ENCODE results near the gene WDR55.
A peak's percentile ranks its signal among the peaks of the same experiment; 100 is the strongest.

The WDR55 gene

DNA sequence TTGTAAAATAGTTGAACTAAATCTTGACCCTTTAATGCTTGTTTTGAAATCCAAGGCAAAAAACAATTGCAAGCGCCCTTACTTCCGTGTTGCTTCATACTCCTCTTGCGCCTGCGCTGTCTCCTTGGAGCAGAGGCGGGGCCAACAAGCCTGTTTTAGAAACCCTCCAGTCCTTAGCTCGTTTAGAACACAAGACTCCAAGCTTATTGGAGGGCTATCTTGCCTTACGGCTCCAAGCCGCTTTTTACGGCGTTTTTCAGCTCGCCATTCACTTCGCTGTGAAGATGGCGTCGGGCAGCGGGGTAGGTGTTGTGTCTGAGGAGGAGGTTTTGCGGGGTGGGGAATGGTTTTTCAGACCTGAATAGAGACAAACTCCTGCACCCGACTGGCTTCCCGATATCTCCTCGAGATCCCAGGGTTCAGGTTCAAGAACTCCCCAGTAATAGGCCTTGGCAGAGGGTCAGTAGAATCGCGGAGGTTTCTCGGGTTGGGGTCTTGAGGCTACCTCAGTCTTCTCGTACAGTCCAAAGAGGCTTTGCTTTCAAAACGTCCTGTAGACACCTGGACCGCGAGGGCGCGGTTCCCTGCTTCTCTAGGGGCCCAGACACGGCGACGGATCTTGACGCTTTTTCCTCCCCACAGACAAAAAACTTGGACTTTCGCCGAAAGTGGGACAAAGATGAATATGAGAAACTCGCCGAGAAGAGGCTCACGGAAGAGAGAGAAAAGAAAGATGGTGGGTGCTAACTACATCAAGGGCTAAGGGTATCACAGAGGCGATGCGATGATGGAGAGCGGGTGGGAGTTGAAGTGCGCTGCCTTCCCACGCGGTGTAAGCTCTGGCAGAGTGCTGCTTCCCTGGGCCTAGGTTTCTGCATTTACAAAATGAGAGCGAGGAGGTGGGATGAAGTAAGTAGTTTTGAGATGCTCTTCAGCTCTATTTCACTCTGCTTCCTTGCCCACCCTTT, 35.8 kb downstream of the WDR55 start, which contains the start of gene ZMAT2:
ZMAT2 (plus strand) TSS at position 271 of the 968 bp plus-strand sequence; CDS start at position 285, 14 bp downstream.
- 0 out of 2 replicates have a peak, but pooled peaks have one; percentile 17 for TF ChIP-seq TCF12 (IDR thresholded peaks at IDR 0.05; ENCODE audit: low read depth)
- TF ChIP-seq TAF1 (IDR thresholded peaks at IDR 0.05; ENCODE audit: low read depth), result peak; percentile 96
- peak; percentile 34; the same call in 1 of the 2 replicates for TF ChIP-seq EGR1 (IDR thresholded peaks at IDR 0.05)
- TF ChIP-seq, protein P1, sequence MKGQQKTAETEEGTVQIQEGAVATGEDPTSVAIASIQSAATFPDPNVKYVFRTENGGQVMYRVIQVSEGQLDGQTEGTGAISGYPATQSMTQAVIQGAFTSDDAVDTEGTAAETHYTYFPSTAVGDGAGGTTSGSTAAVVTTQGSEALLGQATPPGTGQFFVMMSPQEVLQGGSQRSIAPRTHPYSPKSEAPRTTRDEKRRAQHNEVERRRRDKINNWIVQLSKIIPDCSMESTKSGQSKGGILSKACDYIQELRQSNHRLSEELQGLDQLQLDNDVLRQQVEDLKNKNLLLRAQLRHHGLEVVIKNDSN (IDR thresholded peaks at IDR 0.05), result no peak
- TF ChIP-seq CEBPB (IDR thresholded peaks at IDR 0.05), result peak; percentile 72; the same call in 1 of the 2 replicates
- no peak for TF ChIP-seq EP300 (IDR thresholded peaks at IDR 0.05; ENCODE audit: borderline replicate concordance)
- peak; percentile 98 for TF ChIP-seq YY1 (IDR thresholded peaks at IDR 0.05; ENCODE audit: low read depth)
- peak; percentile 77; the same call in 1 of the 2 replicates for TF ChIP-seq FOXM1 (IDR thresholded peaks at IDR 0.05; ENCODE audit: borderline replicate concordance, low read depth)
- TF ChIP-seq, protein P2, sequence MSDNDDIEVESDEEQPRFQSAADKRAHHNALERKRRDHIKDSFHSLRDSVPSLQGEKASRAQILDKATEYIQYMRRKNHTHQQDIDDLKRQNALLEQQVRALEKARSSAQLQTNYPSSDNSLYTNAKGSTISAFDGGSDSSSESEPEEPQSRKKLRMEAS (IDR thresholded peaks at IDR 0.05), result no peak
- TF ChIP-seq NFIC (IDR thresholded peaks at IDR 0.05), result 0 out of 2 replicates have a peak, but pooled peaks have one; percentile 14
- TF ChIP-seq REST (IDR thresholded peaks at IDR 0.05; ENCODE audit: low read depth), result no peak; the same call in 1 of the 2 replicates
- no peak for TF ChIP-seq RAD21 (IDR thresholded peaks at IDR 0.05; ENCODE audit: low read depth)
- peak; percentile 16; the same call in 1 of the 2 replicates for TF ChIP-seq TEAD4 (IDR thresholded peaks at IDR 0.05)
- peak; percentile 71 for TF ChIP-seq CREB1 (IDR thresholded peaks at IDR 0.05; ENCODE audit: low read depth)
- no peak for TF ChIP-seq ZBTB7A (IDR thresholded peaks at IDR 0.05; ENCODE audit: low read depth)

DNA sequence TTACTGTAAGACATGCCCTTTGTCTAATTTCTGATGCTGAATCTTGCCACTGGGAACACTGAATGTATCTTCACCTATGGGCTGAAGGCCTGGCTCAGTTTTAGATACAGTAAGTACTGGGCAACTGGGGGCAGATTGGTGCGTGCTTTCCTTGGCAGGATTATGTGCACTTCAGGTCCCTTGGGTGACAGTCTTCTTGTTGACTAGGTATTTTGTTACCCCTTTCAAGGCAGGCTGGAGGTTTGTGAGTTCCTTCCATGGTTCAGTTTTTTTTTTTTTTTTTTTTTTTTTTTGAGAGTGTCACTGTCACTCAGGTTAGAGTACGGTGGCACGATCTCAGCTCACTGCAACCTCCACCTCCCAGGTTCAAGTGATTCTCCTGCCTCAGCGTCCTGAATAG, 43.1 kb downstream of the WDR55 start:
- no peak for TF ChIP-seq REST (IDR thresholded peaks at IDR 0.05; ENCODE audit: low read depth)

DNA sequence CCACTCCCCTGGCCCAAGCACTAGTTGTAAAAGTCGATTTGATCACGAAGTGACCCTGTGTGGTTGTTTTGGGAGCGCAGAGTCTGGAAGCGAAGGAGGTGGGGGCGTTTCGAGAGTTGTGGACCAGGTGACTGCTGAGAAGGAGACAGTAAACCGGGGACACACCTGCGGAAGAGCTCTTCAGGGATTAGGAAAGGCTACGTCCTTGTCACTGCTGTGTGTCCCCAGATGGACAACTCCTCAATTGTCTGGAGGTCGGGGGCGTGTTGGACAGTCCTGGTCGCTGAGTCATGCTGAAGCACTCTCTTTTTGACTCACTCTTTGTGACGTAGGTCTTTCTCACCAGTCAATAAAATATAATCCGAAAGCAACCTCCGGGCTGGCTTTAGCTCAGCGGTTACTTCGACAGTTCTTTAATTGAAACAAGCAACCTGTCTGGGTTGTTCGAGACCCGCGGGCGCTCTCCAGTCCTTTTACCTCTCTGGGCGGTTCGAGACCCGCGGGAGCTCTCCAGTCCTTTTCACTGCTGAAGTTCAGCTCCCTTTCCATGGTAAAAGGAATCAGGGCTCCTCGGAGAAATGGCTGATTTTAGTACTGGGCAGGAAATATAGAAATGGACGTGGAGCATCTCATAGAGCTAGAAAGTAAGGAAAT, 46.3 kb downstream of the WDR55 start:
- no peak for TF ChIP-seq TAF1 (IDR thresholded peaks at IDR 0.05; ENCODE audit: low read depth)
- TF ChIP-seq FOXM1 (IDR thresholded peaks at IDR 0.05; ENCODE audit: borderline replicate concordance, low read depth), result no peak
- TF ChIP-seq, protein P2 (IDR thresholded peaks at IDR 0.05), result no peak
- TF ChIP-seq REST (IDR thresholded peaks at IDR 0.05; ENCODE audit: low read depth), result peak; percentile 84
- peak; percentile 63; the same call in 1 of the 2 replicates for TF ChIP-seq CREB1 (IDR thresholded peaks at IDR 0.05; ENCODE audit: low read depth)
- TF ChIP-seq CEBPB (IDR thresholded peaks at IDR 0.05), result peak; percentile 32; the same call in 1 of the 2 replicates
- TF ChIP-seq YY1 (IDR thresholded peaks at IDR 0.05; ENCODE audit: low read depth), result 0 out of 2 replicates have a peak, but pooled peaks have one; percentile 51
- TF ChIP-seq RAD21 (IDR thresholded peaks at IDR 0.05; ENCODE audit: low read depth), result no peak
- TF ChIP-seq TCF12 (IDR thresholded peaks at IDR 0.05; ENCODE audit: low read depth), result peak; percentile 38; the same call in 1 of the 2 replicates
- TF ChIP-seq, protein P1 (IDR thresholded peaks at IDR 0.05), result no peak
- TF ChIP-seq EGR1 (IDR thresholded peaks at IDR 0.05), result peak; percentile 24; the same call in 1 of the 2 replicates
- TF ChIP-seq ZBTB7A (IDR thresholded peaks at IDR 0.05; ENCODE audit: low read depth), result peak; percentile 36; the same call in 1 of the 2 replicates
- TF ChIP-seq EP300 (IDR thresholded peaks at IDR 0.05; ENCODE audit: borderline replicate concordance), result peak; percentile 38; the same call in 1 of the 2 replicates
- peak; percentile 14; the same call in 1 of the 2 replicates for TF ChIP-seq NFIC (IDR thresholded peaks at IDR 0.05)
- TF ChIP-seq TEAD4 (IDR thresholded peaks at IDR 0.05), result peak; percentile 89
